Heart right ventricle (tissue), 16 donors: ENCODE data around the gene IL1R2. TPM values are rescaled to one million over a fixed set of nuclear protein-coding genes. Genes with fewer than 3 reads are reported as not detected.

ENCODE experiments used
- ATAC-seq, 8 donors: fragments of 200-7000 bp; cut with Tn5 transposase; one replicate each; pipeline ENCODE4 v1.9.1; 2020; ENCODE audit warnings: mild to moderate bottlenecking in 8 of 8, moderate library complexity in 8 of 8, moderate number of reproducible peaks in 1 of 8
- DNase-seq, 2 donors: peaks; one replicate each; pipeline ENCODE4 v3.0.0-alpha.2; 2020
- H3K27ac ChIP-seq, 10 donors: fragments of 200-600 bp; sonication (generic) in 2 of 10; one replicate each; pipeline versions ENCODE4 v1.5.0 to v1.8.0; 2020 to 2022; ENCODE audit warnings: mild to moderate bottlenecking in 3 of 10
- H3K27me3 ChIP-seq, 7 donors: fragments of 200-600 bp; one replicate each; pipeline ENCODE4 v1.8.0; 2021 to 2022; ENCODE audit warnings: mild to moderate bottlenecking in 2 of 7
- H3K36me3 ChIP-seq, 9 donors: fragments of 200-600 bp; sonication (generic) in 1 of 9; one replicate each; pipeline versions ENCODE4 v1.5.0 to v1.8.0; 2020 to 2022; ENCODE audit warnings: mild to moderate bottlenecking in 2 of 9
- H3K4me1 ChIP-seq, 9 donors: fragments of 200-600 bp; sonication (generic) in 1 of 9; one replicate each; pipeline versions ENCODE4 v1.5.0 to v1.8.0; 2020 to 2022; ENCODE audit warnings: mild to moderate bottlenecking in 4 of 9
- H3K4me3 ChIP-seq, 10 donors: fragments of 200-600 bp; sonication (generic) in 2 of 10; one replicate each; pipeline versions ENCODE4 v1.5.0 to v1.8.0; 2020 to 2022; ENCODE audit warnings: mild to moderate bottlenecking in 7 of 10, moderate library complexity in 2 of 10
- H3K9me3 ChIP-seq, 11 donors: fragments of 200-600 bp in 10 of 11; sonication (generic) in 2 of 11; one replicate each; pipeline versions ENCODE4 v1.5.0 to v1.8.0; 2013 to 2022; ENCODE audit warnings: mild to moderate bottlenecking in 2 of 11, control low read depth in 1 of 11, moderate library complexity in 1 of 11
- CTCF ChIP-seq, 9 donors: fragments of 200-600 bp; sonication (generic) in 2 of 9; IDR thresholded peaks; one replicate each; pipeline versions ENCODE4 v1.5.0 to v1.8.0; 2021 to 2022; ENCODE audit warnings: antibody characterized with exemption in 9 of 9, mild to moderate bottlenecking in 5 of 9, moderate library complexity in 1 of 9
- WGBS, 2 donors: extraction: QIAGEN DNeasy Blood & Tissue Kit; methylation state at CpG; one replicate each; pipeline ENCODE4 v1.1.7; 2013; ENCODE audit warnings: inconsistent platforms in 1 of 2; 5-methylcytosine and 5-hydroxymethylcytosine counted together
- intact Hi-C, 10 donors: fragments of 100-400 bp; cut with DNase I; formaldehyde crosslinking; loops; one replicate each; pipeline versions ENCODE4 v1.11.1 to v1.14.2; 2022
- polyA plus RNA-seq, 2 donors: library from polyadenylated mRNA; stranded (reverse); fragments of 200-250 nt; gene quantifications; one replicate each; pipeline ENCODE4 v1.2.3, GENCODE V29; 2013
- total RNA-seq, 10 donors: library from RNA; stranded (reverse); fragmentation: NEBNext Ultra II Directional in 3 of 10; extraction: Animal tissue kit (Norgen Biotek cat#: 25700) in 3 of 10; gene quantifications; one replicate each; pipeline versions ENCODE4 v1.2.1 to v1.2.4, GENCODE V29; 2021 to 2023
- donor health status: Arrhythmogenic right ventricular cardiomyopathy.
- donor health status: ischemic (EF 13 %, LVEDD 7.1; RV severe dilation, severe dysfunction).
- donor health status: healthy with polysubstance abuse.
- donor health status: DM: no; HTN: yes; CAD: no.
- donor health status: DM: no; HTN: no; CAD: no.
- donor health status: ischemic (EF 25% LVEDD 6.9; RV normal size, moderate dysfunction).
- donor health status: ischemic (EF 25% LVEDD 5.7; RV mildly dilated, moderate dysfunction).
- donor health status: healthy.
- donor health status: DM: yes; HTN: yes; CAD: no.
- donor health status: Ischemic cardiomyopathy.
- donor health status: ischemic (EF 35%, LVEDD 5.7; RV mildly dilated, moderate dysfunction).
- donor health status: nonischemic (EF 11% LVEDD 7.7; RV severe dilation, severe dysfunction).
- donor health status: DM: yes; HTN: yes; CAD: no.
- donor health status: PGD.
- donor health status: ischemic (EF 29% LVEDD 5.4; RV normal size, mild dysfunction).
- donor health status: nonischemic (EF 23%, LVEDD 6.1; RV moderate dilation, normal function).

IL1R2 gene
- total and polyA plus RNA-seq, 12 donors = 0.34 to 9.4 (median 1.5) TPM; not detected in 2

GRCh38 chr2:101998896-101999789, 7.4 kb downstream of the IL1R2 start:
- WGBS, 2 donors = 89% methylated on average over 6 of the region's 6 CpGs
- intact Hi-C loops = loop anchor here in 1 of 10 donors (10.0 kb wide), 1 partner anchor 114 kb away; no protein-coding TSS in a partner anchor
- peaks cover 0 to 6% (median 3%) of the 10 kb centered on the region in 9 donors for H3K4me1 ChIP-seq
- ATAC-seq = no peak
- no peak overlapping the region for H3K27ac ChIP-seq
- peaks cover 0 to 7% (median 0%) of the 10 kb centered on the region in 9 donors for H3K36me3 ChIP-seq
- H3K4me3 ChIP-seq = no peak overlapping the region
- DNase-seq = no peak
- H3K9me3 ChIP-seq = no peaks in the 10 kb centered on the region
- no peak for TF ChIP-seq CTCF (IDR thresholded peaks at IDR 0.05)
- peaks cover 0 to 3% (median 0%) of the 10 kb centered on the region in 7 donors for H3K27me3 ChIP-seq

- intact Hi-C loops = loop anchor here in 3 of 10 donors (10.0 kb wide), 2 partner anchors 355 to 445 kb away; partner anchors contain the start of gene IL18R1 (in 1 of the 3)
- H3K27ac ChIP-seq = no peak overlapping the region
- no peak for TF ChIP-seq CTCF (IDR thresholded peaks at IDR 0.05)
- peaks cover 0 to 15% (median 4%) of the 10 kb centered on the region in 9 donors for H3K4me1 ChIP-seq
- no peak for DNase-seq
- no peak for ATAC-seq
- H3K4me3 ChIP-seq = no peak overlapping the region
- WGBS, 2 donors = 65 to 79% methylated on average over 6 of the region's 6 CpGs
- H3K36me3 ChIP-seq = peaks cover 0 to 7% (median 0%) of the 10 kb centered on the region in 9 donors
- peaks cover 0 to 3% (median 0%) of the 10 kb centered on the region in 7 donors for H3K27me3 ChIP-seq
- H3K9me3 ChIP-seq = no peaks in the 10 kb centered on the region
These were observed 8.3 kb downstream of the IL1R2 start for GRCh38 chr2:102000012-102000411.

GRCh38 chr2:102000813-102001766, 9.3 kb downstream of the IL1R2 start:
- Histone ChIP-seq H3K4me3 (no peak overlapping the region), H3K27ac (no peak overlapping the region), H3K36me3 (peaks cover 0 to 7% (median 0%) of the 10 kb centered on the region in 9 donors), H3K9me3 (no peaks in the 10 kb centered on the region), H3K4me1 (peaks cover 0 to 26% (median 4%) of the 10 kb centered on the region in 9 donors), H3K27me3 (no peaks in the 10 kb centered on the region)
- DNase-seq (no peak), ATAC-seq (no peak)
- intact Hi-C loops = loop anchor here in 3 of 10 donors (10.0 kb wide), 2 partner anchors 354 to 444 kb away; partner anchors contain the start of gene IL18R1 (in 1 of the 3)
- no peak for TF ChIP-seq CTCF (IDR thresholded peaks at IDR 0.05)
- WGBS, 2 donors = 87 to 90% methylated on average over 7 of the region's 7 CpGs

- no peak for TF ChIP-seq CTCF (IDR thresholded peaks at IDR 0.05)
These were observed 10.0 kb downstream of the IL1R2 start for GRCh38 chr2:102001767-102002142.

More at GRCh38 chr2:102001767-102002142, 10.0 kb downstream of the IL1R2 start:
- Histone ChIP-seq H3K27ac (no peak overlapping the region), H3K27me3 (no peaks in the 10 kb centered on the region), H3K36me3 (peaks cover 0 to 7% (median 0%) of the 10 kb centered on the region in 9 donors), H3K4me1 (peaks cover 0 to 32% (median 4%) of the 10 kb centered on the region in 9 donors), H3K4me3 (no peak overlapping the region), H3K9me3 (no peaks in the 10 kb centered on the region)
- WGBS, 2 donors = 89 to 90% methylated on average over 4 of the region's 4 CpGs
- no peak for DNase-seq
- no peak for ATAC-seq
- intact Hi-C loops = loop anchor here in 3 of 10 donors (10.0 kb wide), 2 partner anchors 353 to 443 kb away; partner anchors contain the start of gene IL18R1 (in 1 of the 3)
